ENCODE results near the gene BRINP3.

Gene BRINP3

DNA sequence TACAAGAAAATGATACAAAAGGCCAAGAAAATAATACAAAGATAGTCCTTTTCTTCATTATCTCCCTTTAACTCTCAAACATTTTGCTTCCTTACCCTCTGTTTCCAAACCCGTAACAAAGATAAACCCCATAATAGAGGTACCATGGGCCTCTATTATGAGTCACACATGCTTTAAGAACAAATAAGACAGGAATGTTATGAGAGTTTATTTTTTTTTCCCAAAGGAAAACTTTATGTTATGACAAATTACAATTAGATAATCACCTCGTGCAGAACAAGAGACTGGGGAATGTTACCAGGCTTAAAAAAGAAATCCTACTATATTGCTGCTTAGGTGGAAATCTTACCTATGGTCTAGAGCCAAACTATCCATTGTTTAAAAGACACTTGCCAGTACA lies 272.0 kb downstream of the BRINP3 start:
- no CpG with 5 or more reads among the region's 2 CpGs for WGBS, 2 experiments (ENCODE audit: insufficient coverage in 2 of 2)
- Histone ChIP-seq H3K9me3 (ENCODE audit: control insufficient read depth, low read length) (peaks cover 10% of the 10 kb centered on the region), H3K4me1 (ENCODE audit: control insufficient read depth, insufficient read depth, low read length, poor library complexity, severe bottlenecking) (no peaks in the 10 kb centered on the region), H3K27ac (ENCODE audit: low read depth, low read length, severe bottlenecking) (no peak overlapping the region), H3K36me3 (ENCODE audit: control insufficient read depth, insufficient read depth, low read length) (no peaks in the 10 kb centered on the region), H3K4me3 (ENCODE audit: extremely low read depth, insufficient read depth, low read length, poor library complexity, severe bottlenecking) (no peak overlapping the region)

DNA sequence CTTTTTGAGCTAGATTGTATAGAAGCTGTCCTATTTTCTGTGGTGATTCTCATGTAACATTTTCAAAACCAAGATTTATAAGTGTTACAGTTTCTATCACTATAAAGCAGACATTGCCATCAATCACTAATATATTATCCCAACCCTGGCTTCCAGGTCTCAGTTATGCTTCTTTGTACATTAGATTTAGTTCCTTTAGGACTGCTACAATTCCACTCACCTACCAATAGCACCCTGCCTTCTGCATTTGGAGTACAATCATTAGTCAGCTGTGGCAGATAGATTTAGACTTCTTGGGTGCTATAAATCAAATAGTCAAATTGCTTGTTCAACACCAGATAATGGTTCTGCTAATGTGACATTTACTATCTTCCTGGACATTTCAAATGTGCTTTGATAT lies 281.6 kb downstream of the BRINP3 start:
- Histone ChIP-seq H3K9me3 (ENCODE audit: control insufficient read depth, low read length) (peaks cover under 1% of the 10 kb centered on the region), H3K36me3 (ENCODE audit: control insufficient read depth, insufficient read depth, low read length) (no peaks in the 10 kb centered on the region), H3K4me3 (ENCODE audit: extremely low read depth, insufficient read depth, low read length, poor library complexity, severe bottlenecking) (no peak overlapping the region), H3K4me1 (ENCODE audit: control insufficient read depth, insufficient read depth, low read length, poor library complexity, severe bottlenecking) (no peaks in the 10 kb centered on the region), H3K27ac (ENCODE audit: low read depth, low read length, severe bottlenecking) (no peak overlapping the region)

- H3K4me1 ChIP-seq (ENCODE audit: control insufficient read depth, insufficient read depth, low read length, poor library complexity, severe bottlenecking), result no peaks in the 10 kb centered on the region
- H3K4me3 ChIP-seq (ENCODE audit: extremely low read depth, insufficient read depth, low read length, poor library complexity, severe bottlenecking), result no peak overlapping the region
- H3K36me3 ChIP-seq (ENCODE audit: control insufficient read depth, insufficient read depth, low read length), result no peaks in the 10 kb centered on the region
- H3K27ac ChIP-seq (ENCODE audit: low read depth, low read length, severe bottlenecking), result no peak overlapping the region
- WGBS, 2 experiments (ENCODE audit: insufficient coverage in 2 of 2), result 60% methylated on average over 2 of the region's 3 CpGs; no CpG with 5 or more reads in 1 of the 2 experiments
- no peaks in the 10 kb centered on the region for H3K9me3 ChIP-seq (ENCODE audit: control insufficient read depth, low read length)
Observed at GRCh38 chr1:190193508-190194115, 284.1 kb downstream of the BRINP3 start.

DNA sequence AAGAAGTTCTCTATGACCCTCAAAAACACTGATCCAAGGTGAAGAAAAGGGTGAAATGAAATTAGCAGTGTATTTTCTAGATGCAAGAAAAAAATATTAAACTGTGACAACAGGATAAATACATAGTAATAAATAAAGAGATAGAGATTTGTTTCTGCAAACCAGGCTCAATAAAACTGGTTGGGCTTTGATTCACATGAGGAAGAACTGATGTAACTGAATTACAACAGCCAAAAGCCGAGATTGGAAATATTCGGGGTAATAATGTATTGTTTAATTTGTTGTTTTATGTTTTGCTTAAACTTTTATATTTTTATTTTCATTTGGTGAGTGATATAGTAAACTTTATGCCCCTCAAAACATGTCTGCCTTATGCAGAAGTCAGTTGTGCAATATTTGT lies 285.0 kb downstream of the BRINP3 start:
- Histone ChIP-seq H3K9me3 (ENCODE audit: control insufficient read depth, low read length) (no peaks in the 10 kb centered on the region), H3K4me3 (ENCODE audit: extremely low read depth, insufficient read depth, low read length, poor library complexity, severe bottlenecking) (no peak overlapping the region), H3K36me3 (ENCODE audit: control insufficient read depth, insufficient read depth, low read length) (no peaks in the 10 kb centered on the region), H3K4me1 (ENCODE audit: control insufficient read depth, insufficient read depth, low read length, poor library complexity, severe bottlenecking) (no peaks in the 10 kb centered on the region), H3K27ac (ENCODE audit: low read depth, low read length, severe bottlenecking) (no peak overlapping the region)
- no CpG with 5 or more reads among the region's 2 CpGs for WGBS, 2 experiments (ENCODE audit: insufficient coverage in 2 of 2)

GRCh38 chr1:190183588-190183987 lies 294.1 kb downstream of the BRINP3 start:
- peaks cover 6% of the 10 kb centered on the region for H3K4me1 ChIP-seq (ENCODE audit: control insufficient read depth, insufficient read depth, low read length, poor library complexity, severe bottlenecking)
- H3K9me3 ChIP-seq (ENCODE audit: control insufficient read depth, low read length), result no peaks in the 10 kb centered on the region
- no peak overlapping the region for H3K4me3 ChIP-seq (ENCODE audit: extremely low read depth, insufficient read depth, low read length, poor library complexity, severe bottlenecking)
- no CpG with 5 or more reads among the region's 1 CpG for WGBS, 2 experiments (ENCODE audit: insufficient coverage in 2 of 2)
- no peaks in the 10 kb centered on the region for H3K36me3 ChIP-seq (ENCODE audit: control insufficient read depth, insufficient read depth, low read length)
- H3K27ac ChIP-seq (ENCODE audit: low read depth, low read length, severe bottlenecking), result no peak overlapping the region

GRCh38 chr1:190179817-190180216 lies 297.8 kb downstream of the BRINP3 start:
- H3K27ac ChIP-seq (ENCODE audit: low read depth, low read length, severe bottlenecking), result no peak overlapping the region
- H3K4me3 ChIP-seq (ENCODE audit: extremely low read depth, insufficient read depth, low read length, poor library complexity, severe bottlenecking), result no peak overlapping the region
- H3K4me1 ChIP-seq (ENCODE audit: control insufficient read depth, insufficient read depth, low read length, poor library complexity, severe bottlenecking), result peaks cover 6% of the 10 kb centered on the region
- WGBS, 2 experiments (ENCODE audit: insufficient coverage in 2 of 2), result 40 to 86% methylated on average over 1 of the region's 3 CpGs
- H3K9me3 ChIP-seq (ENCODE audit: control insufficient read depth, low read length), result no peaks in the 10 kb centered on the region
- H3K36me3 ChIP-seq (ENCODE audit: control insufficient read depth, insufficient read depth, low read length), result no peaks in the 10 kb centered on the region

- H3K9me3 ChIP-seq (ENCODE audit: control insufficient read depth, low read length), result no peaks in the 10 kb centered on the region
- no peaks in the 10 kb centered on the region for H3K36me3 ChIP-seq (ENCODE audit: control insufficient read depth, insufficient read depth, low read length)
- no peak overlapping the region for H3K27ac ChIP-seq (ENCODE audit: low read depth, low read length, severe bottlenecking)
- no peak overlapping the region for H3K4me3 ChIP-seq (ENCODE audit: extremely low read depth, insufficient read depth, low read length, poor library complexity, severe bottlenecking)
- H3K4me1 ChIP-seq (ENCODE audit: control insufficient read depth, insufficient read depth, low read length, poor library complexity, severe bottlenecking), result peaks cover 6% of the 10 kb centered on the region
- no CpG with 5 or more reads among the region's 2 CpGs for WGBS, 2 experiments (ENCODE audit: insufficient coverage in 2 of 2)
Observed at GRCh38 chr1:190178827-190179226, 298.8 kb downstream of the BRINP3 start.

- WGBS, 2 experiments (ENCODE audit: insufficient coverage in 2 of 2), result no CpG with 5 or more reads among the region's 2 CpGs
- Histone ChIP-seq H3K9me3 (ENCODE audit: control insufficient read depth, low read length) (no peaks in the 10 kb centered on the region), H3K4me1 (ENCODE audit: control insufficient read depth, insufficient read depth, low read length, poor library complexity, severe bottlenecking) (peaks cover 6% of the 10 kb centered on the region), H3K36me3 (ENCODE audit: control insufficient read depth, insufficient read depth, low read length) (no peaks in the 10 kb centered on the region), H3K27ac (ENCODE audit: low read depth, low read length, severe bottlenecking) (no peak overlapping the region), H3K4me3 (ENCODE audit: extremely low read depth, insufficient read depth, low read length, poor library complexity, severe bottlenecking) (no peak overlapping the region)
Observed at GRCh38 chr1:190177555-190177954, 300.1 kb downstream of the BRINP3 start.

- H3K36me3 ChIP-seq (ENCODE audit: control insufficient read depth, insufficient read depth, low read length), result no peaks in the 10 kb centered on the region
- no peaks in the 10 kb centered on the region for H3K9me3 ChIP-seq (ENCODE audit: control insufficient read depth, low read length)
- H3K4me1 ChIP-seq (ENCODE audit: control insufficient read depth, insufficient read depth, low read length, poor library complexity, severe bottlenecking), result peaks cover 6% of the 10 kb centered on the region
- H3K4me3 ChIP-seq (ENCODE audit: extremely low read depth, insufficient read depth, low read length, poor library complexity, severe bottlenecking), result no peak overlapping the region
- H3K27ac ChIP-seq (ENCODE audit: low read depth, low read length, severe bottlenecking), result no peak overlapping the region
Observed at GRCh38 chr1:190176776-190177175, 300.9 kb downstream of the BRINP3 start.

- Histone ChIP-seq H3K9me3 (ENCODE audit: control insufficient read depth, low read length) (no peaks in the 10 kb centered on the region), H3K27ac (ENCODE audit: low read depth, low read length, severe bottlenecking) (no peak overlapping the region), H3K4me1 (ENCODE audit: control insufficient read depth, insufficient read depth, low read length, poor library complexity, severe bottlenecking) (peaks cover 6% of the 10 kb centered on the region), H3K4me3 (ENCODE audit: extremely low read depth, insufficient read depth, low read length, poor library complexity, severe bottlenecking) (no peak overlapping the region), H3K36me3 (ENCODE audit: control insufficient read depth, insufficient read depth, low read length) (no peaks in the 10 kb centered on the region)
- no CpG with 5 or more reads among the region's 3 CpGs for WGBS, 2 experiments (ENCODE audit: insufficient coverage in 2 of 2)
Observed at GRCh38 chr1:190175320-190175719, 302.3 kb downstream of the BRINP3 start.

GRCh38 chr1:190172651-190173430 lies 304.8 kb downstream of the BRINP3 start:
- H3K27ac ChIP-seq (ENCODE audit: low read depth, low read length, severe bottlenecking), result no peak overlapping the region
- H3K4me1 ChIP-seq (ENCODE audit: control insufficient read depth, insufficient read depth, low read length, poor library complexity, severe bottlenecking), result no peaks in the 10 kb centered on the region
- 87 to 92% methylated on average over 3 to 4 of the region's 8 CpGs for WGBS, 2 experiments (ENCODE audit: insufficient coverage in 2 of 2)
- H3K9me3 ChIP-seq (ENCODE audit: control insufficient read depth, low read length), result no peaks in the 10 kb centered on the region
- no peak overlapping the region for H3K4me3 ChIP-seq (ENCODE audit: extremely low read depth, insufficient read depth, low read length, poor library complexity, severe bottlenecking)
- H3K36me3 ChIP-seq (ENCODE audit: control insufficient read depth, insufficient read depth, low read length), result no peaks in the 10 kb centered on the region
